Right renal cortex interstitium (tissue), 3 donors: ENCODE data around the gene FAM20B. TPM values are rescaled to one million over a fixed set of nuclear protein-coding genes. Genes with fewer than 3 reads are reported as not detected.
A peak's percentile ranks its signal among the peaks of the same experiment; 100 is the strongest.

Source experiments
- DNase-seq, 3 donors: peaks; one replicate each; pipeline ENCODE4 v3.0.0-alpha.2; 2013; ENCODE audit warnings: low read depth in 3 of 3, low spot score in 2 of 3
- polyA plus RNA-seq, 3 donors: library from polyadenylated mRNA; unstranded; fragments of 120-200 nt; gene quantifications; one replicate each; pipeline ENCODE4 v1.2.1, GENCODE V29; 2013; ENCODE audit not compliant: insufficient read length in 3 of 3

The FAM20B gene
- polyA plus RNA-seq, 3 donors, result 42.4 to 48.2 (median 44.8) TPM

GRCh38 chr1:179047636-179047997, 21.9 kb downstream of the FAM20B start:
- DNase-seq, result no peak

GRCh38 chr1:179048339-179049124, 22.8 kb downstream of the FAM20B start:
- no peak for DNase-seq

- no peak for DNase-seq
Observed at GRCh38 chr1:179052776-179053175, 27.1 kb downstream of the FAM20B start.

GRCh38 chr1:179053486-179053885, 27.8 kb downstream of the FAM20B start:
- no peak for DNase-seq

- DNase-seq, result no peak
Observed at GRCh38 chr1:179055937-179056336, 30.2 kb downstream of the FAM20B start.

- no peak for DNase-seq
Observed at GRCh38 chr1:179058487-179059483, 33.1 kb downstream of the FAM20B start.

GRCh38 chr1:179061360-179062282, 35.9 kb downstream of the FAM20B start:
- DNase-seq, result no peak

- DNase-seq, result no peak
Observed at GRCh38 chr1:179066471-179066870, 40.8 kb downstream of the FAM20B start.

GRCh38 chr1:179077396-179077795, 51.7 kb downstream of the FAM20B start:
- no peak for DNase-seq

- DNase-seq, result peak in 1 of 3 donors; percentile 53
Observed at GRCh38 chr1:179079113-179079761, 53.5 kb downstream of the FAM20B start.

- no peak for DNase-seq
Observed at GRCh38 chr1:179080866-179081686, 55.4 kb downstream of the FAM20B start.

GRCh38 chr1:179081687-179082332, 56.1 kb downstream of the FAM20B start, which contains the start of gene TOR3A:
Gene TOR3A, plus strand, starts transcription at chr1:179082070. Its CDS starts 59 bp downstream, at chr1:179082129.
- DNase-seq, result peak; percentile 67 to 85 (median 74)

- DNase-seq, result no peak
Observed at GRCh38 chr1:179082333-179082998, 56.8 kb downstream of the FAM20B start.

GRCh38 chr1:179082999-179083335, 57.3 kb downstream of the FAM20B start:
- no peak for DNase-seq

GRCh38 chr1:179083533-179083932, 57.8 kb downstream of the FAM20B start:
- DNase-seq, result no peak

- no peak for DNase-seq
Observed at GRCh38 chr1:179087665-179088064, 62.0 kb downstream of the FAM20B start.

- DNase-seq, result no peak
Observed at GRCh38 chr1:179089827-179090482, 64.3 kb downstream of the FAM20B start.

- DNase-seq, result no peak
Observed at GRCh38 chr1:179090522-179090921, 64.8 kb downstream of the FAM20B start.
